ENCODE measurements around the gene SPACA6. TPM values are rescaled to one million over a fixed set of nuclear protein-coding genes. Genes with fewer than 3 reads are reported as not detected.

The SPACA6 gene
- 2.9 and 4.2 TPM in 2 replicates for total RNA-seq (2013; cell fraction: nucleolus; rRNA removed)
- 4.6 and 4.8 TPM in 2 replicates for total RNA-seq (2014; rRNA removed)
- 0.78 and 1.1 TPM in 2 replicates for total RNA-seq (2014; rRNA removed; fragmentation: Illumina TruSeq; extraction: Trizol)
- 2.2 and 3.2 TPM in 2 replicates for total RNA-seq (2021)
- not detected for polyA plus RNA-seq (2011; ENCODE audit: low read depth)
- polyA plus RNA-seq (2011; rRNA removed), result 0.27 and 0.87 TPM in 2 replicates
- polyA plus RNA-seq (2011; cell fraction: cytosol; rRNA removed), result 0.36 and 0.97 TPM in 2 replicates
- polyA plus RNA-seq (2011; cell fraction: nucleus; rRNA removed), result 0.81 and 1.2 TPM in 2 replicates
- 2.0 and 4.5 TPM in 2 replicates for polyA plus RNA-seq (2012)
- polyA plus RNA-seq (2014; fragmentation: Illumina TruSeq; extraction: Trizol), result 0.31 and 1.1 TPM in 2 replicates
- polyA plus RNA-seq (2014; fragmentation: Nextera tagmentation; extraction: Ambion mirVana), result 1 to 10 TPM; 1.2 to 1.3 TPM
- 4.2 and 4.7 TPM in 2 replicates for polyA plus RNA-seq (2014; rRNA removed)
- 1 to 10 TPM; 3.0 to 6.5 TPM for polyA plus RNA-seq (2016; fragmentation: Nextera tagmentation; extraction: Ambion mirVana)
- polyA minus RNA-seq (2011; rRNA and poly(A)+ RNA removed), result 0.36 and 0.37 TPM in 2 replicates
- polyA minus RNA-seq (2011; cell fraction: cytosol; rRNA and poly(A)+ RNA removed), result not detected in 2 replicates
- polyA minus RNA-seq (2011; cell fraction: nucleus; rRNA and poly(A)+ RNA removed), result 3.0 and 8.2 TPM in 2 replicates
- percentile 27 among the genes with signal in this experiment for Bru-seq, nascent RNA
- BruChase-seq, experiment 1, labeled RNA remaining after a 6-hour chase, result percentile 22 among the genes with signal in this experiment
- percentile 28 among the genes with signal in this experiment for BruChase-seq, experiment 2, labeled RNA remaining after a 2-hour chase
- long read RNA-seq, experiment 1, result 0 reads
- long read RNA-seq, experiment 2, result 0 reads

DNA sequence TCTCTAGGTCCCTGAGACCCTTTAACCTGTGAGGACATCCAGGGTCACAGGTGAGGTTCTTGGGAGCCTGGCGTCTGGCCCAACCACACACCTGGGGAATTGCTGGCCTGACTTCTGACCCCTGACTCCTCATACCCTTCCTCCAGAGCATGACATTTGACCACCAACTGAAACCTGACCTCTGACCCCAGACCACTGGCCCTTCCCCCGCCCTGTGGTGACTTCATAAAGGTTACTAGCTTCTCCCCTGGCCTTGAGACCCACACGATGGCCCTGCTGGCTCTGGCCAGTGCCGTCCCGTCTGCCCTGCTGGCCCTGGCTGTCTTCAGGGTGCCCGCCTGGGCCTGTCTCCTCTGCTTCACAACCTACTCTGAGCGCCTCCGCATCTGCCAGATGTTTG lies at the start of gene SPACA6:
Gene SPACA6, plus strand, starts transcription at position 71 of the 400 bp plus-strand sequence. Its CDS starts 197 bp downstream, at position 268.
- intact Hi-C loops (cut with micrococcal nuclease; ENCODE audit: unreplicated experiment), result no loop called here
- Histone ChIP-seq H3K27me3 (replicated peaks in 1 of 2; ENCODE audit: control insufficient read depth in 2 of 2, insufficient read depth in 2 of 2, low read length in 1 of 2) (peaks cover under 1 to 1% of the 10 kb centered on the region in 2 experiments), H3K36me3 (ENCODE audit: control insufficient read depth in 2 of 2, insufficient read depth in 2 of 2, low read length in 1 of 2) (no peaks in the 10 kb centered on the region), H4K20me1 (ENCODE audit: control insufficient read depth, insufficient read depth) (no peaks in the 10 kb centered on the region), H3K4me3 (no peak within 1 kb of the TSS), H3K4me1 (ENCODE audit: control insufficient read depth, insufficient read depth, low read length) (no peaks in the 10 kb centered on the region), H3K79me2 (ENCODE audit: control insufficient read depth, insufficient read depth, low read length) (no peaks in the 10 kb centered on the region), H3K27ac (ENCODE audit: control insufficient read depth, insufficient read depth) (no peak within 1 kb of the TSS), H3K9ac (ENCODE audit: control insufficient read depth, insufficient read depth, low read length) (no peak within 1 kb of the TSS), H3K4me2 (ENCODE audit: control insufficient read depth, insufficient read depth) (no peak within 1 kb of the TSS), H3K9me3 (replicated peaks; ENCODE audit: control insufficient read depth, insufficient read depth, low read length) (no peaks in the 10 kb centered on the region), H2AFZ (ENCODE audit: control insufficient read depth, low read depth, low read length) (no peak within 1 kb of the TSS)
- ChIA-PET POLR2A (no interaction called here), RAD21 (ENCODE audit: unreplicated experiment) (no interaction called here), SMC1A (ENCODE audit: uncharacterized antibody, unreplicated experiment) (no interaction called here), CTCF (no interaction called here)
- peak; percentile 44 for TF ChIP-seq NR2F1 (conservative IDR thresholded peaks at IDR 0.05)
- no peak for TF ChIP-seq CHD4 (IDR thresholded peaks at IDR 0.05)
- ATAC-seq, result no peak
- no peak for FAIRE-seq
- BruUV-seq (replicated peaks), result no TSS peak
- in situ Hi-C loops (cut with MboI), result no loop called here
- DNase-seq (ENCODE audit: low read depth, low spot score), result no peak
- WGBS (ENCODE audit: insufficient coverage, insufficient replicate concordance, low lambda C conversion rate, missing lambda C conversion rate), result 28% methylated on average over 8 of the region's 8 CpGs

DNA sequence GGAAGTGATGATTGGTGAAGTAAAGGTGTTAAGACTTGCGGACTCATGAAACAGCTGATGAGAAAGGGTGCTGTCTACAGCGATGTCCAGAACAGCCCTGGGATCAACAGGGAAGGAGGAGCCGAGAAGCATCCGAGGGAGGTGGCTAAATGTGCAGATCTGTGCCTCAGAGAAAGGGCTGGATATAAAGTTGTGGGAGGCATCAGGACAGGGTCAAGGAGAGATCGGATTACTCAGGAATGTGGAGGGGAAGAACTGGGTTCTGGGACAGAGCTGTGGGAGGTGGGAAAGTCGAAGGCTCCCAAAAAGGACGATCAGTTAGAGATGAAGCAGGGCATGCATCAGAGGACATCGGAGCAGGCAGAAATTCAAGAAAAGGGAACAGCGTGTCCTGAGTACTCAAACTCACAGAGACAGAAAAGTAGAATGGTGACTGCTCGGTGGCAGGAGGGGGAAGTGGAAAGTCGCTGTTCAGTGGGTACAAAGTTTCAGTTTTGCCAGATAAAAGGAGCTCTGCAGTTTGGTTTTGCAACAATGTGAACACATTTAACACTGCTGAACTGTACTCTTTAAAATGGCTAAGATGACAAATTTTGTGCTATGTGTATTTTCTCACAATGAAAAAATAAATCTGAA lies 48.4 kb upstream of the SPACA6 start:
- intact Hi-C loops (cut with micrococcal nuclease; ENCODE audit: unreplicated experiment), result no loop called here
- H2AFZ ChIP-seq (ENCODE audit: control insufficient read depth, low read depth, low read length), result no peak overlapping the region
- H3K27ac ChIP-seq (ENCODE audit: control insufficient read depth, insufficient read depth), result no peak overlapping the region
- no peak for FAIRE-seq
- H3K9ac ChIP-seq (ENCODE audit: control insufficient read depth, insufficient read depth, low read length), result no peak overlapping the region
- 30% methylated on average over 10 of the region's 11 CpGs for WGBS (ENCODE audit: insufficient coverage, insufficient replicate concordance, low lambda C conversion rate, missing lambda C conversion rate)
- POLR2A ChIA-PET, result interaction anchor here (0.5 kb wide), 1 partner anchor 212 kb away, joined by 3 read pairs; no protein-coding TSS in a partner anchor
- H3K27me3 ChIP-seq (replicated peaks in 1 of 2; ENCODE audit: control insufficient read depth in 2 of 2, insufficient read depth in 2 of 2, low read length in 1 of 2), result no peaks in the 10 kb centered on the region
- ATAC-seq, result peak; percentile 46; the same call in 2 of the 3 replicates
- SMC1A ChIA-PET (ENCODE audit: uncharacterized antibody, unreplicated experiment), result interaction anchor here (1.6 kb wide), 1 partner anchor 30 kb away, joined by 4 read pairs; no protein-coding TSS in a partner anchor
- no peaks in the 10 kb centered on the region for H4K20me1 ChIP-seq (ENCODE audit: control insufficient read depth, insufficient read depth)
- H3K4me1 ChIP-seq (ENCODE audit: control insufficient read depth, insufficient read depth, low read length), result peaks cover 19% of the 10 kb centered on the region
- in situ Hi-C loops (cut with MboI), result no loop called here
- DNase-seq (ENCODE audit: low read depth, low spot score), result no peak
- TF ChIP-seq ZNF592 (IDR thresholded peaks at IDR 0.05) (no peak), RUNX3 (IDR thresholded peaks at IDR 0.05; ENCODE audit: low read length) (0 out of 2 replicates have a peak, but pooled peaks have one; percentile 15), MYB (IDR thresholded peaks at IDR 0.05; ENCODE audit: borderline replicate concordance, low read depth, low read length) (no peak), STAT1 (conservative IDR thresholded peaks at IDR 0.05) (no peak), SPI1 (IDR thresholded peaks at IDR 0.05; ENCODE audit: borderline replicate concordance, insufficient read depth, low read depth, low read length) (peak; percentile 55)
- no TSS peak for BruUV-seq (replicated peaks)
- H3K36me3 ChIP-seq (ENCODE audit: control insufficient read depth in 2 of 2, insufficient read depth in 2 of 2, low read length in 1 of 2), result no peaks in the 10 kb centered on the region
- peak overlapping the region; percentile 44 for H3K4me2 ChIP-seq (ENCODE audit: control insufficient read depth, insufficient read depth)
- H3K9me3 ChIP-seq (replicated peaks; ENCODE audit: control insufficient read depth, insufficient read depth, low read length), result no peaks in the 10 kb centered on the region
- RAD21 ChIA-PET (ENCODE audit: unreplicated experiment), result no interaction called here
- H3K4me3 ChIP-seq, result no peak overlapping the region
- no peaks in the 10 kb centered on the region for H3K79me2 ChIP-seq (ENCODE audit: control insufficient read depth, insufficient read depth, low read length)
- CTCF ChIA-PET, result interaction anchor here (1.6 kb wide), 1 partner anchor 16 kb away, joined by 4 read pairs; no protein-coding TSS in a partner anchor

All from GM12878 (cell line).